GM19324 (cell line): ENCODE data around the gene FNDC8.
"Not testable (repeated sequence)": the region's sequence is repeated elsewhere in the genome, so short reads cannot be mapped to it uniquely, and the experiment has no call there.

Experiments
- ATAC-seq: cut with Tn5 transposase; IDR thresholded peaks from one replicate; pipeline ENCODE4 v1.9.1; 2021; ENCODE audit warnings: mild to moderate bottlenecking, moderate library complexity; ENCODE audit not compliant: unreplicated experiment, low FRiP score

The FNDC8 gene

DNA sequence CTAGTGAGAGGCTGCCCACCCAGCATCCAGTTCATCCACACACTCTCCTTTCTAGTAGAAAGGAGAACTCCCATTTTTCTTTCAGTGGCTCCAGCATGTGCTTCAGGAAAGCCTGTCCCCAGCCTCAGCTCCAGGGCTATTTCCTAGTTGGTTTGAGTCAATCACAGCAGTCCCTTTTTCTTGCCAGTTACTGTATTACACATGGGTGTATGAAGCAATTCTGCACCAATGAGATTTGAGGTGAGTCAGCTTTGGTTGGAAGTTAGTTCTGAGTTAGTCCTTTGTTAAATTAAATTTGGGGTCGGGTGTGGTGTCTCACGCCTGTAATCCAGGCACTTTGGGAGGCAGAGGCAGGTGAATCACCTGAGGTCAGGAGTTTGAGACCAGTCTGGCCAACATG is 26.5 kb upstream of the FNDC8 start:
- no peak for ATAC-seq

DNA sequence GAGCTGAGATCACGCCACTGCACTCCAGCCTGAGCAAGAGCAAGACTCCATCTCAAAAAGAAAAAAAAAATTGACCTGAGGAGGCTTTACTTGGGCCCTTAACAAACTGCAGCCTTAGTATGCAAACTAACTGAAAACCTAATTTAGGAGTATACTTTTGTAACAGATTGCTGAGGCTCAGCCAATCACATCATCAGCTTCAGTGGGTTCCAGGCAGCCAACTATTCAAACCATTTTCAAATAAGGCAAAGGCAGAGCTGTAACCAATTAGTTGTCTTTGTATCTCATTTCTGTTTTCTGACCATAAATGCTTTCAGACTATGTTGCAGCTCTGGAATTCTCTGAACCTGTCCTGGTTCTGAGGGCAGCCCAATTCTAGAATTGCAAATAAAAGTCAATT is 25.7 kb upstream of the FNDC8 start:
- no peak for ATAC-seq

DNA sequence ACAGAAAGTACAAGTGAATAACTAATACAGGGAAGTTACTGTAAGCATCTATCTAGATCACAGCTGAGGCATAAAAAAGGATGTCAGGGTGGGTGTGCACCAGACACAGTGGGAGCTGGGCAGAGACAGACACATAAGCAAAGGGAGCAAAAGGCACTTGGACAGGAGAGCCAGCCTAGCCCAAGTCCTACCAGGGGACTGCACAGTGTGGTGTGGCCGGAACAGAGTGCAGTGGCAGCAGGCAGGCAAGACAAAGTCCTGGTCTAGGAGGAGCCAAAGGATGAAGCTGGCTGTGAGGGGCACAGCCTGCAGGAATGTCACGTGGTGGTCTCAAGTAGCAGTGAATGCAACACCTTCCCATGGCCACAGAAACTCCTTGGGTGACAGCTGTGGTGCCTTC is 23.6 kb upstream of the FNDC8 start:
- no peak for ATAC-seq

DNA sequence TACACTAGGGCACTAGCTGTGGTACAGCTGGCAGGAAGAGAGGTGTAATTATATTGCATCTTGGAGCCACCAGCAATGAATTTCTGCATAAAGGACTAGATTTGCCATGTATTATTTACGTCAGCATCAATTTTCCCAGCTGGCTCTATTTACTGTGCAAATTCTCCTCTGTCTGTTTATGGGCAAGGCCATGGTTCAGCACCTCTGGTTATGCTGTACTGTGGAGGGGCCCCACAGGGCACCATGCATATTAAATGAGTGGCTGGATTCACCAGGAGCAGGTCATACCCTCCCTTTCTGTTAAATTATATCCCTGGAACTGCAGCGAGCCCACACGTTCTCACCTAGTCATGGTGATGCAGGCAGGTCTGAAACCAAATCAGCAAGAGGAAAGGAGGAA is 21.5 kb upstream of the FNDC8 start:
- ATAC-seq: no peak

DNA sequence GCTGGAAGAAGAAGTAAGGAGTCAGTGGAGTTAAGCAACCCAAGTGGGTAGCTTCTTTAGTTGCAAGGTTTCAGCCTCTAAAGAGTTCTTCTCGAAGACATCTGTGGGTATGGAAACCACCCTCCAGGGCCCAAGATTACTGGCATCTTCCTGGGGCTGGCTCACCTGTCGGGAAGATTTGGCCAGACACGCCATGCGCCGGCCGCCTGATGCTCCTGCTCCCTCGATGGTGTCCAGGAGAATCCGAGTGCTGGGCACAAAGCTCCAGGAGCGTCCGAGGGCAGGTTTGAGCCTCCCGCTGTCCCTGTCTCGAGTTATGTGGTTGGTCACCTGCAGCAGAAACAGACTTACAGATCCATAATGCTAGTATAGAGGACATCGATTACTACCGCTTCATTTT is 20.4 kb upstream of the FNDC8 start:
- no peak for ATAC-seq

DNA sequence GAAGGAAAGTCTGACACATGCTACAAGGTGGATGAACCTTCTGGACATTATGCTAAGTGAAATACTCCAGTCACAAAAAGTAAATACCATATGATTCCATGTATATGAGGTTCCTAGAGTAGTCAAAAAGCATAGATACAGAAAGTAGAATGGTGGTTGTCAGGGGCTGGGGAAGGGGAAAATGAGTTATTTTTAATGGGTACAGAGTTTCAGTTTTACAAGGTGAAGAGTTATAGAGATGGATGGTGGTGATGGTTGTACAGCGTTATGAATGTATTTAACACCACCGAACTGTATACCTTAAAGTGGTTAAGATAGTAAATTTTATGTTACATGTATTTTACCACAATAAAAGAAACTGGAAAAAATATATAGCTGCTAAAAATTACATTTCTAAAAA is 19.7 kb upstream of the FNDC8 start:
- no peak for ATAC-seq

- no peak for ATAC-seq
Observed at GRCh38 chr17:35103271-35103670, 18.1 kb upstream of the FNDC8 start.

DNA sequence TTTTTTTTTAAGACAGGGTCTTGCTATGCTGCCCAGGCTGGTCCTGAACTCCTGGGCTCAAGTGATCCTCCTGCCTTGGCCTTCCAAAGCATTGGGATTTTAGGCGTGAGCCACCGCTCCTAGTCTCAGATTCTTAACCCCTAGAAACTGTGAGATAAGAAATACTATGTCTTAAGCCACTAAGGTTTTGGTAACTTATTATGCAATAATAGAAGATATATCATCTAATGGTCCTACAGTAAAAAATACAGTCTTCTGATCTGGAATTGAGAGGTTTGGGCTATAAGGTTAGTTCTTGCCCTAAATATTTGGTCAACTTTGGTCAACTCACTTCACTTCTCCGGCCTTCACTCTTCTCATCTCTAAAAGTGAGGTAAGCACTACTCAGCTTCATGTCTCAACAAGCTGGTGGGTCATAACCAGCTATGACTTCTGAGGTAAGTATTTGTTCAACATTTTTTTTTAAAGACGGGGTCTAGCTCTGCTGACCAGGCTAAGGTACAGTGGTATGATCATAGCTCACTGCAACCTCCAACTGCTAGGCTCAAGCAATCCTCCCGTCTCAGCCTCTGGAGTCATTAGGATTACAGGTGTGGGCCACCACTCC is 16.5 kb upstream of the FNDC8 start:
- no peak for ATAC-seq

- ATAC-seq: not testable (repeated sequence)
Observed at GRCh38 chr17:35110791-35111190, 10.6 kb upstream of the FNDC8 start.

DNA sequence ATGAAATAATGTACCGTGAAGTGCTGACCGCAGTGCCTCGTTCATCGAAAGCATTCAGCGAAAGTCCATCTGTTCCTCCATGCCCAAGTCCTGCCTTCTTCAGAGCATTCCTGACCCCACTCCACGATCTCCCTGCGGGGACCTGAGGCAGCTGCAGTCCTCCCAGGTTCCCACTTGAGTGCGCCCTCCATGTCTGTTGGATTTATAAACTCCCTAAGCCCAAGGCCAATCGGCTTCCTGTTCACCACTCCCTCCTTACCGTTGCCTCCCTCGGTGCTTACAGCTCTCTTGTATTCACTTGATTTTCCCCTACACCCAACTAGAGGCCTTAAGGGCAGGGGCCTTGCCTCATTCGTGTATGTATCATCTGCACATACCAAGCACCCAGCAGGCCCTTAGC is 4.6 kb upstream of the FNDC8 start:
- ATAC-seq: no peak

DNA sequence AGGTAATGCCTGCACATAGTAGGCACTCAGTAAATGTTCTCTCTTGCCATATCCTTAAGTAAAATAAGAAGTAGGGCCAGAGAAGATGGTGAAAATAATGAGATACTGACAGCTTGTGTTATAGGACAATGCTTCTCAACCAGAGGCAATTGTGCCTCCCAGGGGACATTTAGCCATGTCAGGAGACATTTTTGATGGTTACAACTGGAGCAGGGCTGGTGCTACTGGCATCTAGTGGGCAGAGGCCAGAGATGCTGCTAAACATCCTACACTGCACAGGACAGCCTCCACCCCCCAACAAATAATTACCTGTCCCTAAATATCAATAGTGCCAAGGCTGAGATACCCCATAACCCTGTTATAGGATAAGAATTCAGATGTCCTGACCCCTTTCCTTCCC is 3.4 kb upstream of the FNDC8 start:
- ATAC-seq: no peak

DNA sequence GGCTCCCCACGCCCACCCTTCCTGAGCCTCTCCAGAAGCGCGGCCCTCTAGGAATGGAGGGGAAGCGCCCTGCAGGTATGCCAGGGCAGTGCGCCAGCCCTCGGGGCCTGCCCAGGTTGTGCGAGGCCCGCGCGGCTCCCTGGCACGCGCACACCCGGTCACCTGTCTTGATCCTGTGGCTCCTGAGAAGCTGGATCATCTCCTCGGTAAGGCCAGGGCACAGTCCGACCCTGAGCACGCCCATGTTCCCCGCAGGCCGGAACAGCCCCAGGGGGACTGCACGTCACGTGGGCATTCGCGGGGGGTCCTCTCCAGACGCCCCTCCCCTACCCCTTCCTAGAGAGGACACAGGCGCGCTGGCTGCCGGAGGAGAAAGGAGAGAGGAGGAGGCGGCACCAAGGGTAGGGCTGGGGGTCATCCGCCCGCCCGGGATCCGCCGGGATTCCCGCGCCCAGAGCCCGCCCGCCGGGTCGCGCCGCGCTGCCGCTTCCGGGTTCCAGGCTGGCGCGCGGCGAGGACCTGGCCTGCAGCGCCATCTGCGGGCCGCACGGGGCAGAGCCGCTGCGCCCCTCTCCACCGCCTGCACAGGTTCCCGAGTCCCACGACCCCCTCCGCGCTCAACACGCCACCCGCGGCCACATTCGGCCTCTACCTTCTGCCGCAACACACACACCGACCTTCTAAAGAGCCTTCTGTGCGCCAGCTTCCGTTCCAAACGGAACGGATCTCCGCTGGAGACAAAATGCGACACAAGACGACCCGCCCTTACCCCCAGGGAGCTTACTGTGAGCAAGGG is 1.8 kb upstream of the FNDC8 start, which contains the start of gene RAD51D:
Gene RAD51D (minus strand): TSS at position 491 of the 796 bp plus-strand sequence. CDS start 247 bp downstream, at position 244.
- ATAC-seq: peak; percentile 86

- ATAC-seq: no peak
Observed at GRCh38 chr17:35127751-35128514, 6.5 kb downstream of the FNDC8 start.

DNA sequence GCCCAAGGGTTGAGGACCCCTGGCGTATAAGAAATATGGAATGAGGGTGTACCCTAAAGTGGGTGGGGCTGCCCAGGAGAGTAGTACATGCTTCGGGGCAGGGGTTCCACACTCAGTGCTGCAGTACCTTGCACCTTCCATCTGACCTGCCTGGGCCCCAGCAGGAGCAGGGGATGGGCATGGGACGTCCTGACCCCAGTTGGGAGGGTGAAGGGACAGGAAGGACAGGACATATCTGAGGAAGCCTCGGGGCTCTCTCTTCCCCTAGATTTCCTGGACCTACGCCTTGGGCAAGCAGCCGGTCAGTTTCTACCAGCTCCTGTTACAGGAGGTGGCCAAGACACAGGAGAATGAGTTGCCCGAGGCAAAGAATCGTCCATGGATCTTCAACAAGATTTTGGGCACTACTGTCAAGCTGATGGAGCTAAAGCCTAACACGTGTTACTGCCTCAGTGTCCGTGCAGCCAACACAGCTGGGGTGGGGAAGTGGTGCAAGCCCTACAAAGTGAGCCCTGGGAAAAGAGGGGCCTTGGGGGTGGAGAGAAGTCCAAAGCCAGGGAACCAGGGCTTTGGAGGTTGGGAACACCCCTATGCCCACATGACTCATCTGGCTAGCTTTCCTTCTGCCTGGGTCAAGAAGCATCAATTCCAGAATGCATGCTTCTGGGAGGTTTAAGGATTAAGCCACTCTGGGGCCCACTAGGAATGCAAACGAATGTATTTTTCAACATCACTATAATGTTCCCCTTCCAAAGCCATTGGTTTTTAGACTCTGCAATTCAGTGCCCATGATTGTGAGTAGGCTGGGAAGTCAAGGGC is 7.9 kb downstream of the FNDC8 start:
- ATAC-seq: no peak

GRCh38 chr17:35129973-35130351 is 8.5 kb downstream of the FNDC8 start:
- ATAC-seq: no peak

GRCh38 chr17:35130392-35130791 is 9.0 kb downstream of the FNDC8 start:
- no peak for ATAC-seq

GRCh38 chr17:35132099-35132498 is 10.7 kb downstream of the FNDC8 start:
- ATAC-seq: no peak

DNA sequence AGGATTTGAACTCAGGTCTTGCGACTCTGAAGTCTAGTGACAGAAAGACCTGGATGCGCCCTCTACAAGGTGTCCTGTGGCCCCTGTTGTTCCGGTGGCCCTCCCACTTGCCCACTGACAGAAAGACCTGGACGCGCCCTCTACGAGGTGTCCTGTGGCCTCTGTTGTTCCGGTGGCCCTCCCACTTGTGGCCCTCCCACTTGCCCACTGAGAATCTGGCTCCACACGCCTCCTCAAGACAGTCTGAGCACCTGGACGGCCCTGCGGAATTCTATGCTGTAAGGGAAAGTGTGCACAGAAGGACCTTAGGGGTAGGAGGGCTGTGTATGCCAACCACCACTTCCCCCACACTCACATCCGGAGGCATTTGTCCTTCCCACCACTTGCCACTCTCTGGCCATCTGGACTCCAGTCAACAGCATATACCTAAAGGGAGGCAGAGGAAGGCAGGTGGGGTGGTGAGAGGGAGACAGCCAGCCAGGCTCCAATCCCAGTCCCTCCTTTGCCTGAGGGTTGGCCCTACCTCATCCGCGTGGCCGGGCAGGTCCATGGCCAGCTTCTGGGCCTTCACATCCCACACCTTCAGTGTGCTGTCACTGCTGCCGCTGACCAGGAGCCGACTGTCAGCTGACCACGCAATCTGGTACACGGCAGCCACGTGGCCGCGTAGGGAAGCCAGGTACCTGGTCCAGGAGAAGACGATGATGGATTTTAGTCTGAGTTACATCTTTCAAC is 11.6 kb downstream of the FNDC8 start:
- ATAC-seq: no peak

GRCh38 chr17:35135322-35135721 is 13.9 kb downstream of the FNDC8 start:
- no peak for ATAC-seq

DNA sequence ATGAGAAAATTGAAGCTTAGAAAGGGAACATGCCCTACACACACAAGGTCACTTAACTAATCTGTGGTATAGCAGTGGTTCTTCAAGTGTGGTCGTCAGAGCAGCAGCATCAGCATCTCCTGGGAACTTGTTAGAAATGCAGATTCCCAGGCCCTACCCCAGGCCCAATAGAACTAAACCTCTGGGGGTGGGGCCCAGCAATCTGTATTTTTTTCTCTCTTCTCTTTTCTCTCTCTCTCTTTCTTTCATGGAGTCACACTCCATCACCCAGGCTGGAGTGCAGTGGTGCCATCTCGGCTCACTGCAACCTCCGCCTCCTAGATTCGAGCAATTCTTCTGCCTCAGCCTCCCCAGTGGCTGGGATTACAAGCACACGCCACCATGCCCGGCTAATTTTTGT is 16.8 kb downstream of the FNDC8 start:
- ATAC-seq: no peak
